ENCODE measurements around the gene MLKL.

Gene MLKL

DNA sequence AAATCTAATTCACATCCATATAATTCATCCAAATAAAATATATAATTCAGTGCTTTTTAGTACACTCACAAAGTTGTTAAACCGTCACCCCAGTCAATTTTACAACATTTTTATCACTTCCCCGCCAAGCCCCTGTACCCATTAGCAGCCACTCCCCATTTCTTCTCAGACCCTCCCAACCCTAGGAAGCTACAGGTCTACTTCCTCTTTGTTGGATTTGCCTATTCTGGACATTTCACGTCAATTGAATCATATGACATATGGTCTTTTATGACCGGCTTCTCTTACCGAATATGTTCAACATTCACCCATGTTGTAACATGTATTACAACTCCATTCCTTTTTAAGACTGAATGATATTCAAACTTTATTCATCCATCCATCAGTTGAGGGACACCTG is 19.9 kb upstream of the MLKL start:
- Histone ChIP-seq H2AFZ (ENCODE audit: low read length, unreplicated experiment) (no peak overlapping the region), H3K79me2 (ENCODE audit: control insufficient read depth, insufficient read depth, low read length, unreplicated experiment) (no peaks in the 10 kb centered on the region), H3K27me3 (ENCODE audit: insufficient read depth, low read length) (no peaks in the 10 kb centered on the region; the same call in 1 of the 2 replicates), H3K4me3 (ENCODE audit: low read depth, low read length) (no peak overlapping the region), H3K27ac (ENCODE audit: low read depth, low read length) (no peak overlapping the region), H3K4me1 (ENCODE audit: control insufficient read depth, insufficient read depth, low read length, unreplicated experiment) (peaks cover 4% of the 10 kb centered on the region), H3K36me3 (ENCODE audit: insufficient read depth, low read length) (no peaks in the 10 kb centered on the region)

DNA sequence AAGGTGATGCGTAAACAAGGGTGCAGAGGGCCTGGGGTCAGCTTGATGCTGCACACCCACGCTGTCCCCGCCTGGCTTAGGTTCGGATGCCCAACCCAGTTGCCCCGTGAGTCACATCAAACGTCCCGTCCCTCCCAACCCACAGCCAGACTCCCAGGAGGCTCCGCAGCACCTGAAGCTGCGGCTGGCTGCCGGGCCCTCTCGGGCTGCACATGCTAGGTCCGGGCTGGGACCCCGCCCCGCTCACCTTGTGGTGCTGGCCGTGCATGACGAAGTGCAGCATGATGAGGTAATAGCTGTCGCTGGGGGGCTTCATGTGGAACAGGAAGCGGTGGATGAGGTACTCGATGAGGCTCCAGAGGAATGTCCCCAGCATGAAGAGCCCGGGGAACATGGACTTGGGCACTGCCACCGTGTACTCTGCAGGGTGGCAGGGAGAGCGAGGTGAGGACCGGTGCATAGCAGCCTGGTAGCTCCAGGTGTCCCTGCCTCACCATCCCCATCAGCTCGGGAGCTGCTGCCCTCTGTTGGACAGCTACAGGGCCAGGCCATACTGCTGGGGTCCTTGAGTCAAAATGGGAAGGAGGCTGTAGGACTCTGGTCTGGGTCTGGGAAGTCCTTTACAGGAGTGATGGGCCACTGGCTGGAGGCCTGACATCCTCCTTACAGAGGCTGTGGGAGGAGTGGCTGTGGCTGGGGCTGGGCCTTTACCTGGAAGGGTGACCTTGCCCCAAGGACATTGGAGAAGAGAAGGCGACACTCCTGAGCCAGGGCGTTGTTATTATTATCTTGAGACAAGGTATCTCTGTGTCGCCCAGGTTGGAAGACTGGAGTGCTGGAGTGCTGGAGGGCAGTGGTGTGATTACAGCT is 18.3 kb upstream of the MLKL start:
- H3K4me3 ChIP-seq (ENCODE audit: low read depth, low read length) = no peak overlapping the region
- no peaks in the 10 kb centered on the region for H3K36me3 ChIP-seq (ENCODE audit: insufficient read depth, low read length)
- no peak overlapping the region for H2AFZ ChIP-seq (ENCODE audit: low read length, unreplicated experiment)
- no peak overlapping the region for H3K27ac ChIP-seq (ENCODE audit: low read depth, low read length)
- H3K79me2 ChIP-seq (ENCODE audit: control insufficient read depth, insufficient read depth, low read length, unreplicated experiment) = no peaks in the 10 kb centered on the region
- no peaks in the 10 kb centered on the region for H3K4me1 ChIP-seq (ENCODE audit: control insufficient read depth, insufficient read depth, low read length, unreplicated experiment)
- no peaks in the 10 kb centered on the region; the same call in 1 of the 2 replicates for H3K27me3 ChIP-seq (ENCODE audit: insufficient read depth, low read length)

DNA sequence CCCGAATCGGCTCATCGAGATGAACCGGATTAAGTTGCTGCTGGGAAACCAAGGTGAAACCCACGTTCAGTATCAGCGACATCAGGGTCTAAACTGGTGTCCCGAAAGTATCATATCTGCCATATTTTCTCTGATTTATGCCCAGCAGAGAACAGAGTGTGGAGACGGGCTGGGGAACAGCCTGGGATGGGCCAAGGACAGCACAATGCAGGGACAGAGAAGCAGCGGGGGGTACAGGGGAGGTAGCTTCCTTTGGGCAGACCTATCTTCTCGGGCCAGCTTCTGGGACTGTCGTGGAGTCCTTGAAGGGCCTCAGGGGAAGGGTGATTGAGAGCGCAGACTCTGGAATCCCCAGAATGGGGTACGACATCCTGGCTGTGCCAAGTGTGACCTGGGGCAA is 17.5 kb upstream of the MLKL start:
- H3K27ac ChIP-seq (ENCODE audit: low read depth, low read length) = no peak overlapping the region
- H3K4me1 ChIP-seq (ENCODE audit: control insufficient read depth, insufficient read depth, low read length, unreplicated experiment) = no peaks in the 10 kb centered on the region
- H3K27me3 ChIP-seq (ENCODE audit: insufficient read depth, low read length) = no peaks in the 10 kb centered on the region; the same call in 1 of the 2 replicates
- no peaks in the 10 kb centered on the region for H3K36me3 ChIP-seq (ENCODE audit: insufficient read depth, low read length)
- no peak overlapping the region for H3K4me3 ChIP-seq (ENCODE audit: low read depth, low read length)
- no peak overlapping the region for H2AFZ ChIP-seq (ENCODE audit: low read length, unreplicated experiment)
- H3K79me2 ChIP-seq (ENCODE audit: control insufficient read depth, insufficient read depth, low read length, unreplicated experiment) = no peaks in the 10 kb centered on the region

- Histone ChIP-seq H3K79me2 (ENCODE audit: control insufficient read depth, insufficient read depth, low read length, unreplicated experiment) (no peaks in the 10 kb centered on the region), H2AFZ (ENCODE audit: low read length, unreplicated experiment) (no peak overlapping the region), H3K27ac (ENCODE audit: low read depth, low read length) (no peak overlapping the region), H3K4me3 (ENCODE audit: low read depth, low read length) (no peak overlapping the region), H3K36me3 (ENCODE audit: insufficient read depth, low read length) (no peaks in the 10 kb centered on the region), H3K27me3 (ENCODE audit: insufficient read depth, low read length) (no peaks in the 10 kb centered on the region; the same call in 1 of the 2 replicates), H3K4me1 (ENCODE audit: control insufficient read depth, insufficient read depth, low read length, unreplicated experiment) (no peaks in the 10 kb centered on the region)
Observed at GRCh38 chr16:74717367-74717766, 16.7 kb upstream of the MLKL start.

- H3K4me1 ChIP-seq (ENCODE audit: control insufficient read depth, insufficient read depth, low read length, unreplicated experiment) = no peaks in the 10 kb centered on the region
- no peak overlapping the region for H3K4me3 ChIP-seq (ENCODE audit: low read depth, low read length)
- H3K79me2 ChIP-seq (ENCODE audit: control insufficient read depth, insufficient read depth, low read length, unreplicated experiment) = no peaks in the 10 kb centered on the region
- no peaks in the 10 kb centered on the region for H3K36me3 ChIP-seq (ENCODE audit: insufficient read depth, low read length)
- H3K27me3 ChIP-seq (ENCODE audit: insufficient read depth, low read length) = no peaks in the 10 kb centered on the region; the same call in 1 of the 2 replicates
- no peak overlapping the region for H2AFZ ChIP-seq (ENCODE audit: low read length, unreplicated experiment)
- H3K27ac ChIP-seq (ENCODE audit: low read depth, low read length) = no peak overlapping the region
Observed at GRCh38 chr16:74716355-74716754, 15.7 kb upstream of the MLKL start.

- H3K79me2 ChIP-seq (ENCODE audit: control insufficient read depth, insufficient read depth, low read length, unreplicated experiment) = no peaks in the 10 kb centered on the region
- no peaks in the 10 kb centered on the region for H3K36me3 ChIP-seq (ENCODE audit: insufficient read depth, low read length)
- H2AFZ ChIP-seq (ENCODE audit: low read length, unreplicated experiment) = no peak overlapping the region
Observed at GRCh38 chr16:74713876-74714275, 13.2 kb upstream of the MLKL start.

GRCh38 chr16:74713325-74713724 is 12.7 kb upstream of the MLKL start:
- H3K79me2 ChIP-seq (ENCODE audit: control insufficient read depth, insufficient read depth, low read length, unreplicated experiment) = no peaks in the 10 kb centered on the region
- no peak overlapping the region for H3K27ac ChIP-seq (ENCODE audit: low read depth, low read length)
- no peak overlapping the region for H3K4me3 ChIP-seq (ENCODE audit: low read depth, low read length)
- H3K4me1 ChIP-seq (ENCODE audit: control insufficient read depth, insufficient read depth, low read length, unreplicated experiment) = no peaks in the 10 kb centered on the region
- H3K36me3 ChIP-seq (ENCODE audit: insufficient read depth, low read length) = no peaks in the 10 kb centered on the region
- H3K27me3 ChIP-seq (ENCODE audit: insufficient read depth, low read length) = no peaks in the 10 kb centered on the region
- no peak overlapping the region for H2AFZ ChIP-seq (ENCODE audit: low read length, unreplicated experiment)

More at GRCh38 chr16:74713876-74714275, 13.2 kb upstream of the MLKL start:
- no peaks in the 10 kb centered on the region for H3K4me1 ChIP-seq (ENCODE audit: control insufficient read depth, insufficient read depth, low read length, unreplicated experiment)
- no peak overlapping the region for H3K27ac ChIP-seq (ENCODE audit: low read depth, low read length)
- no peaks in the 10 kb centered on the region for H3K27me3 ChIP-seq (ENCODE audit: insufficient read depth, low read length)
- no peak overlapping the region for H3K4me3 ChIP-seq (ENCODE audit: low read depth, low read length)

DNA sequence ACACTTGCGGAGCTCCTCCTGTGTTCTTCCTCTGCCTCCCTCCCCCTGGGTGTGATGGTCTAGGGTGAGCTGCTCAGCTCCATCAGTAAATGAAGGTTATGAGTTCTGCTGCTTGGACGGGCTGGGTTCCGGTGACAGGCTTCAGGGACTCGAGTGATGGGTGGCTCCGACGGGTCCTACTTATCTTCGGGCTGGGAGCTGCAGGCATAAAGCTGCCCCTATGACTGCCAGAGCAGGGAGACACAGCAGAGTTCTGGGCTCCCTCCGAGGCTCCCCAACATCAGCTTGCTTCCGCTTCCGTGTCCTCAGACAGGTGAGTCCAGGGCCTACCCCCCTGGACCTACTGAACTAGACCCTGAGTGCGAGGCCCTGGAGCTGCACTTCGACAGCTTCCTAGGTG is 11.3 kb upstream of the MLKL start:
- Histone ChIP-seq H3K27me3 (ENCODE audit: insufficient read depth, low read length) (no peaks in the 10 kb centered on the region), H2AFZ (ENCODE audit: low read length, unreplicated experiment) (no peak overlapping the region), H3K4me1 (ENCODE audit: control insufficient read depth, insufficient read depth, low read length, unreplicated experiment) (no peaks in the 10 kb centered on the region), H3K36me3 (ENCODE audit: insufficient read depth, low read length) (no peaks in the 10 kb centered on the region), H3K79me2 (ENCODE audit: control insufficient read depth, insufficient read depth, low read length, unreplicated experiment) (no peaks in the 10 kb centered on the region), H3K4me3 (ENCODE audit: low read depth, low read length) (no peak overlapping the region), H3K27ac (ENCODE audit: low read depth, low read length) (no peak overlapping the region)

DNA sequence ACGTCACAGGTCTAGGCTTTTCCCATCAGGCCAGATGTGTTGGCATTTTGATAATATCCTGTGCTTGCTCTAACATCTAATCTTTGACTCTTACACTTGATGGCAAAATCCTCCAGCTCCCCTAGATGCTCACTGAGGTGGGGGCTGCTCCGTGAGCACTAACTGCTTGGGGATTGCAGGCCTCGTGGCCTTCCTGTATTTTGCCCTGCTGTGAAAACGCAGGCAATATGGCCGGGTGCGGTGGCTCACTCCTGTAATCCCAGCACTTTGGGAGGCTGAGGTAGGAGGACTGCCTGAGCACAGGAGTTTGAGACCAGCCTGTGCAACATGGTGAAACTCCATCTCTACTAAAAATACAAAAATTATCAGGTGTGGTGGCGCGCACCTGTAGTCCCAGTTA is 9.7 kb upstream of the MLKL start:
- Histone ChIP-seq H3K4me3 (ENCODE audit: low read depth, low read length) (no peak overlapping the region), H3K27me3 (ENCODE audit: insufficient read depth, low read length) (no peaks in the 10 kb centered on the region), H3K27ac (ENCODE audit: low read depth, low read length) (no peak overlapping the region), H3K79me2 (ENCODE audit: control insufficient read depth, insufficient read depth, low read length, unreplicated experiment) (no peaks in the 10 kb centered on the region), H2AFZ (ENCODE audit: low read length, unreplicated experiment) (no peak overlapping the region), H3K36me3 (ENCODE audit: insufficient read depth, low read length) (no peaks in the 10 kb centered on the region), H3K4me1 (ENCODE audit: control insufficient read depth, insufficient read depth, low read length, unreplicated experiment) (no peaks in the 10 kb centered on the region)

- Histone ChIP-seq H2AFZ (ENCODE audit: low read length, unreplicated experiment) (no peak overlapping the region), H3K79me2 (ENCODE audit: control insufficient read depth, insufficient read depth, low read length, unreplicated experiment) (no peaks in the 10 kb centered on the region), H3K27me3 (ENCODE audit: insufficient read depth, low read length) (no peaks in the 10 kb centered on the region), H3K4me3 (ENCODE audit: low read depth, low read length) (no peak overlapping the region), H3K27ac (ENCODE audit: low read depth, low read length) (no peak overlapping the region), H3K4me1 (ENCODE audit: control insufficient read depth, insufficient read depth, low read length, unreplicated experiment) (no peaks in the 10 kb centered on the region), H3K36me3 (ENCODE audit: insufficient read depth, low read length) (no peaks in the 10 kb centered on the region)
Observed at GRCh38 chr16:74709441-74709877, 8.8 kb upstream of the MLKL start.

DNA sequence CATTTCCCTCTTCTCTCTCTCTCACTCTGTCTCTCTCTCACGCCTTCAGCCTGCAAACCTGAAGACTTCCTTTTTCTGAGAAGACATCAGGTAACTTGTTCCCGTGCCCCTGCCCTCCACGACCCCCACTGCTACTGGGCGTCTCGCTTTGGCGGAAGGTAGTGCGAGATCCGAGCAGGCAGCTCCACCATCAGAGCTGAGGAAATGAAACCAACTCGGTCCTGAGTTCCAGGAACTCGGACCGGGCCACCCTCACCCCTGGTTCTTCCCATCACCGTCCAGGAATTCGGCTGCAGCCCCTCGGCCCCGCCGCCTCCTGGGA is 585 bp downstream of the MLKL start:
- H3K4me1 ChIP-seq (ENCODE audit: control insufficient read depth, insufficient read depth, low read length, unreplicated experiment) = peaks cover 20% of the 10 kb centered on the region
- peak overlapping the region; percentile 98 for H3K27ac ChIP-seq (ENCODE audit: low read depth, low read length)
- H2AFZ ChIP-seq (ENCODE audit: low read length, unreplicated experiment) = peak overlapping the region; percentile 91
- peak overlapping the region; percentile 100 for H3K4me3 ChIP-seq (ENCODE audit: low read depth, low read length)
- no peaks in the 10 kb centered on the region for H3K27me3 ChIP-seq (ENCODE audit: insufficient read depth, low read length)
- peaks cover 47% of the 10 kb centered on the region for H3K79me2 ChIP-seq (ENCODE audit: control insufficient read depth, insufficient read depth, low read length, unreplicated experiment)
- H3K36me3 ChIP-seq (ENCODE audit: insufficient read depth, low read length) = no peaks in the 10 kb centered on the region; the same call in 1 of the 2 replicates
